Measurements from ENCODE around the gene PLEKHJ1. TPM values are rescaled to one million over a fixed set of nuclear protein-coding genes. Genes with fewer than 3 reads are reported as not detected.
A peak's percentile ranks its signal among the peaks of the same experiment; 100 is the strongest.

PLEKHJ1 gene
- total and polyA plus RNA-seq, 8 donors, result 34.3 to 101 (median 43.7) TPM

DNA sequence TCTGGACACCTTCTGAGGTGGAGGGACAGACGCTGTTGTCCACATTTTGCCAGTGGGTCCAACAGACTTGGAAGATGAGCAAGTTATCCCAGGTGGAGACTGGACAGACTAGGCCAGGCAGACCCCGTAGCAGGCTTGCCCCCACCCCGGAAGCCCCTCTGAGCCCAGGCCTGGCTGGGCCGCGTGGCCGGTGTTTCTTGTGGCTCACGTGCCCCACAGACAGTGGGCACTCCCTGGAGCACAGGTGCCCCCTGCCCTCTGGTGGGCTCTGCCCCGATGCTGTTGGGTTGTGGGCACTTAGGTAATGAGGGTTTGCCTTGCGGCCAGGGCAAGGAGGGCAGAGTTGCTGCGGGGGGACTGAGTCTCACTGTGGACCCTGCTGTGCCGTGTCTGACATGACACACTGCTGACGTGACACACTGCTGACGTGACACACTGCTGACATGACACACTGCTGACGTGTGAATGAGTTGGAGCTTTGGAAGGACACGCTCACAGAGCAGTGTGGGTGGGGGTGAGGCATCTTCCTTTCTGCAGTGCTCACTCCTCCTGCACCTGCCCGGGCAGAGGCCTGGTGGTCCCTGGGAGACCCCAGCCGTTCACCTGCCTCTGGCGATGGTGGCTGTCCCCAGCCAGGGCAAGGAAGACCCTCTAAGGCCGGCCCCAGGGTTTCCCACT lies 47.3 kb downstream of the PLEKHJ1 start:
- ATAC-seq (no peak), FAIRE-seq (no peak), DNase-seq (no peak)
- no peaks in the 10 kb centered on the region for H3K27me3 ChIP-seq
- WGBS, 2 donors, result 92% methylated on average over 18 to 19 of the region's 19 CpGs
- H3K4me1 ChIP-seq, result no peaks in the 10 kb centered on the region
- H3K4me3 ChIP-seq, result no peak overlapping the region
- H3K36me3 ChIP-seq, result peaks cover 0 to 38% (median 8%) of the 10 kb centered on the region in 3 donors
- H3K27ac ChIP-seq, result no peak overlapping the region
- H3K9me3 ChIP-seq, result no peaks in the 10 kb centered on the region
- TF ChIP-seq, protein P1, sequence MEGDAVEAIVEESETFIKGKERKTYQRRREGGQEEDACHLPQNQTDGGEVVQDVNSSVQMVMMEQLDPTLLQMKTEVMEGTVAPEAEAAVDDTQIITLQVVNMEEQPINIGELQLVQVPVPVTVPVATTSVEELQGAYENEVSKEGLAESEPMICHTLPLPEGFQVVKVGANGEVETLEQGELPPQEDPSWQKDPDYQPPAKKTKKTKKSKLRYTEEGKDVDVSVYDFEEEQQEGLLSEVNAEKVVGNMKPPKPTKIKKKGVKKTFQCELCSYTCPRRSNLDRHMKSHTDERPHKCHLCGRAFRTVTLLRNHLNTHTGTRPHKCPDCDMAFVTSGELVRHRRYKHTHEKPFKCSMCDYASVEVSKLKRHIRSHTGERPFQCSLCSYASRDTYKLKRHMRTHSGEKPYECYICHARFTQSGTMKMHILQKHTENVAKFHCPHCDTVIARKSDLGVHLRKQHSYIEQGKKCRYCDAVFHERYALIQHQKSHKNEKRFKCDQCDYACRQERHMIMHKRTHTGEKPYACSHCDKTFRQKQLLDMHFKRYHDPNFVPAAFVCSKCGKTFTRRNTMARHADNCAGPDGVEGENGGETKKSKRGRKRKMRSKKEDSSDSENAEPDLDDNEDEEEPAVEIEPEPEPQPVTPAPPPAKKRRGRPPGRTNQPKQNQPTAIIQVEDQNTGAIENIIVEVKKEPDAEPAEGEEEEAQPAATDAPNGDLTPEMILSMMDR (IDR thresholded peaks at IDR 0.05), result no peak
- intact Hi-C loops (cut with DNase I), result no loop called here

DNA sequence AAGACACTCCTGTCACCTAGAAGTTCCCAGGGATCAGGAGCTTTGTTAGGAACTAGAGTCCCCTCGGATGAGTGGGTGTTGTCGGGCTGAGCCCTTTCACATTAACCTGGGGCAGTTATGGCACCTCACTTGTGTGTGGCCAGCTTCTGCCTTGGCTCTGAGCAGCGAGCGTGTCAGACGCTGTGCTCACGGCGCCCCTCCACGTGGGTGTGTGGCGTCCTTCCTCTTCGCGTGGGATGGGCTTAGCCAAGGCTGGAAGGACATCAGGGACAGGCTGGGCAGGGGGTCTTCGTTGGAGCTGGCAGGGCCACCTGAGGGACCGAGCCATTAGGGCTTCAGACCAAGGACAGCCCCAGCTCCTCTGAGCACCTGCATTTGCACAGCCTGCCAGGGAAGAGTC lies 49.0 kb downstream of the PLEKHJ1 start:
- 89 to 90% methylated on average over 13 of the region's 13 CpGs for WGBS, 2 donors
- no peak overlapping the region for H3K27ac ChIP-seq
- TF ChIP-seq, protein P1 (IDR thresholded peaks at IDR 0.05), result no peak
- FAIRE-seq, result no peak
- no peaks in the 10 kb centered on the region for H3K4me1 ChIP-seq
- H3K36me3 ChIP-seq, result peaks cover 0 to 33% (median 8%) of the 10 kb centered on the region in 3 donors
- intact Hi-C loops (cut with DNase I), result no loop called here
- no peak for DNase-seq
- no peaks in the 10 kb centered on the region for H3K27me3 ChIP-seq
- H3K4me3 ChIP-seq, result no peak overlapping the region
- ATAC-seq, result no peak
- H3K9me3 ChIP-seq, result no peaks in the 10 kb centered on the region

DNA sequence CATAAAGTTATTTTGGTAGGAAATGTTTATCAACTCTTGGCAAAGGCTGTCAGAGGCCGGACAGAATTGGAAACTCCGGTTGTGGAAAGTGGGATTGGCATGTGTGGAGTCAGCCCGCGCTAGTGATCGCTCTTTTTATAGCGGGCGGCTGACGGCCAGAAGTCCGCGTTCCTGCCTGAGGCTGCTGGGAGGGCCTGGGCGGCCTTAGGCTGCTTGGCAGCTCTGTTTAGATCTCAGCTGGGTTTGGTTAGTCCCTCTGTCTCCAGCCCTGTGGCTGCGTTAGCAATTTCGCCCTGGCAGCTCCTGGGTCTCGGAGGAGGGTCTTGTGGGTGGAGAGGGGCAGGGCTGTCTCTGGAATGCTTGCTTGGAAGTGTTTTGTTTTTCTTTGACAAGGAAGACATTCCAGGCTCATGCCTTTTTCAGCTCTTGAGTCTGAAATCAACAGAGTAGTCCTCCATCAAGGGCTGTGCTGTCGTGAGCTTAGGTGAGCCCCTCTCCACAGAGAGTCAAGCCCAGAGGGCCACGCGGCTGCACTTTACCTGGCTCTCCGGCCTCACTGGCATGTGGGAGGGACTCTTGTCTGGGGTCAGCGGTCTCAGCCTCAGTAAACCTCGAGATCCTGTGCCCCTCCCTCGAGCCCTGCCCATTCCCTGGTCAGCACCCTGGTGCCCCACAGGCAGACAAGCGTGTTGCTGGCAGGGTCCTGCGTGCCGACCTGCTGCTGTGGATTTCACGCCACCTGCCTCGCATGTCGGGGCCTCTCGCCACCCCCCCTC lies 49.9 kb downstream of the PLEKHJ1 start:
- 78 to 80% methylated on average over 28 of the region's 28 CpGs for WGBS, 2 donors
- Histone ChIP-seq H3K4me3 (no peak overlapping the region), H3K27ac (peak overlapping the region in 1 of 4 donors; percentile 5), H3K27me3 (no peaks in the 10 kb centered on the region), H3K9me3 (no peaks in the 10 kb centered on the region), H3K36me3 (peaks cover 0 to 24% (median 5%) of the 10 kb centered on the region in 3 donors), H3K4me1 (no peaks in the 10 kb centered on the region)
- DNase-seq (peak in 1 of 6 donors; percentile 34), ATAC-seq (peak in 3 of 4 donors; percentile 49 to 74 (median 68)), FAIRE-seq (peak; percentile 66)
- intact Hi-C loops (cut with DNase I), result no loop called here
- TF ChIP-seq, protein P1 (IDR thresholded peaks at IDR 0.05), result no peak

DNA sequence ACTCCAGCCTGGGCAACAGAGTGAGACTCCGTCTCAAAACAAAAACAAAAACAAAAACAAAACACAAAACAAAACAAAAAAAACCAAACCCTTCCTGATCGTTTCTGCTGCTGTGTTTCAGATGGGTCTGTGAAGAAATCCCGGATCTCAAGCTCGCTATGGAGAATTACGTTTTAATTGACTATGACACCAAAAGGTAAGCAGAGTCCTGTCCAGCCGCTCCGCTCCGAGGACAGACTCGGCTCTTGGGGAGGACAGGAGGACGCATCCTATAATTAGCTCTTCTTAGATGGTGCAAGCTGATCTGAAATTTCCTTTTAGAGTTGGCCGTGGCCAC lies 50.4 kb downstream of the PLEKHJ1 start:
- Histone ChIP-seq H3K27me3 (no peaks in the 10 kb centered on the region), H3K4me3 (no peak overlapping the region), H3K4me1 (no peaks in the 10 kb centered on the region), H3K36me3 (peaks cover 0 to 21% (median 0%) of the 10 kb centered on the region in 3 donors), H3K27ac (no peak overlapping the region), H3K9me3 (no peaks in the 10 kb centered on the region)
- TF ChIP-seq, protein P1 (IDR thresholded peaks at IDR 0.05), result no peak
- intact Hi-C loops (cut with DNase I), result no loop called here
- DNase-seq (no peak), ATAC-seq (peak in 1 of 4 donors; percentile 5), FAIRE-seq (no peak)
- 79 to 88% methylated on average over 11 of the region's 11 CpGs for WGBS, 2 donors

Measured in pancreas (tissue), 10 donors.